ENCODE results near the gene YARS1. TPM values are rescaled to one million over a fixed set of nuclear protein-coding genes. Genes with fewer than 3 reads are reported as not detected.
"Not testable (repeated sequence)": the region's sequence is repeated elsewhere in the genome, so short reads cannot be mapped to it uniquely, and the experiment has no call there.

YARS1 gene
- total and polyA plus RNA-seq, 4 donors: 31.6 to 94.0 (median 52.6) TPM

DNA sequence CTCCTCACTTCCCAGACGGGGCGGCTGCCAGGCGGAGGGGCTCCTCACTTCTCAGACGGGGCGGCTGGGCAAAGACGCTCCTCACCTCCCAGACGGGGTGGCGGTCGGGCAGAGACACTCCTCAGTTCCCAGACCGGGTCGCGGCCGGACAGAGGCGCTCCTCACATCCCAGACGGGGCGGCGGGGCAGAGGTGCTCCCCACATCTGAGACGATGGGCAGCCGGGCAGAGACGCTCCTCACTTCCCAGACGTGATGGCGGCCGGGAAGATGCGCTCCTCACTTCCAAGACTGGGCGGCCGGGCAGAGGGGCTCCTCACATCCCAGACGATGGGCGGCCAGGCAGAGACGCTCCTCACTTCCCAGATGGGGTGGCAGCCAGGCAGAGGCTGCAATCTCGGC lies 12.7 kb downstream of the YARS1 start:
- H3K27ac ChIP-seq (ENCODE audit: low read depth in 1 of 2, low read length in 2 of 2); DNase-seq (ENCODE audit: low spot score); H3K9me3 ChIP-seq (ENCODE audit: control insufficient read depth in 4 of 4, low read length in 3 of 4); H3K9ac ChIP-seq (ENCODE audit: low read depth in 1 of 2, low read length in 2 of 2); H3K4me1 ChIP-seq (ENCODE audit: control insufficient read depth in 4 of 4, insufficient read depth in 4 of 4, low read length in 3 of 4); H3K4me3 ChIP-seq (ENCODE audit: low read depth in 1 of 3, low read length in 3 of 3); H3K27me3 ChIP-seq (ENCODE audit: control insufficient read depth in 4 of 4, insufficient read depth in 4 of 4, low read length in 3 of 4): not testable (repeated sequence)
- 97% methylated on average over 29 of the region's 30 CpGs for WGBS
- H3K36me3 ChIP-seq (ENCODE audit: control insufficient read depth in 4 of 4, insufficient read depth in 3 of 4, low read depth in 1 of 4, low read length in 3 of 4): peaks cover 11 to 46% (median 20%) of the 10 kb centered on the region in 4 donors

DNA sequence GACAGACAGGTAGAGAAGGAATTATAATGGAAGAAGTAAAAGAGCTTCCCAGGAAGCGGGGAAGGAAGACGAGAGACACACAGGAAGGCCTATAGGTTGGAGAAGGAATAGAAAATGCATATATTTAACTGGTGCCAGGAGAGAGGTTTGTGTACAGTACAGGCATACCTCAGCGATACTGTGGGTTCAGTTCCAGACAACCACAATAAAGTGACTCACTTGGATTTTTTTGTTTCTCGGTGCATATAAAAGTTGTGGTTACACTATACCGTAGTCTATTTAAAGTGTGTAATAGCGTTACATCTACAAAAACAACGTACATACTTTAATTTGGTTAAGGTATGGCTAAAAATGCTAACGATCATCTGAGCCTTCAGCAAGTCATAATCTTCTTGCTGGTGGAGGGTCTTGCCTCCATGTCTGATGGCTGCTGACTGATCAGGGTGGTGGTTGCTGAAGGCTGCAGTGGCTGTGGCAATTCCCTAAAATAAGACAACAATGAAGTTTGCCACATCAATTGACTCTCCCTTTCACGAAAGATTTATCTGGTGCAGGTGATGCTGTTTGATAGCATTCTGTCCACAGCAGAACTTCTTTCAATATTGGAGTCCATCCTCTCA lies 16.0 kb downstream of the YARS1 start:
- Histone ChIP-seq H3K27ac (ENCODE audit: low read depth in 1 of 2, low read length in 2 of 2) (no peak overlapping the region), H3K4me1 (ENCODE audit: control insufficient read depth in 4 of 4, insufficient read depth in 4 of 4, low read length in 3 of 4) (no peaks in the 10 kb centered on the region), H3K9ac (ENCODE audit: low read depth in 1 of 2, low read length in 2 of 2) (no peak overlapping the region), H3K27me3 (ENCODE audit: control insufficient read depth in 4 of 4, insufficient read depth in 4 of 4, low read length in 3 of 4) (no peaks in the 10 kb centered on the region), H3K4me3 (ENCODE audit: low read depth in 1 of 3, low read length in 3 of 3) (no peak overlapping the region), H3K9me3 (ENCODE audit: control insufficient read depth in 4 of 4, low read length in 3 of 4) (no peaks in the 10 kb centered on the region), H3K36me3 (ENCODE audit: control insufficient read depth in 4 of 4, insufficient read depth in 3 of 4, low read depth in 1 of 4, low read length in 3 of 4) (peaks cover 10 to 42% (median 15%) of the 10 kb centered on the region in 4 donors)
- WGBS: 90% methylated on average over 9 of the region's 9 CpGs
- no peak for DNase-seq (ENCODE audit: low spot score)
- no peak for TF ChIP-seq RAD21 (IDR thresholded peaks at IDR 0.05)
- TF ChIP-seq, protein P1, sequence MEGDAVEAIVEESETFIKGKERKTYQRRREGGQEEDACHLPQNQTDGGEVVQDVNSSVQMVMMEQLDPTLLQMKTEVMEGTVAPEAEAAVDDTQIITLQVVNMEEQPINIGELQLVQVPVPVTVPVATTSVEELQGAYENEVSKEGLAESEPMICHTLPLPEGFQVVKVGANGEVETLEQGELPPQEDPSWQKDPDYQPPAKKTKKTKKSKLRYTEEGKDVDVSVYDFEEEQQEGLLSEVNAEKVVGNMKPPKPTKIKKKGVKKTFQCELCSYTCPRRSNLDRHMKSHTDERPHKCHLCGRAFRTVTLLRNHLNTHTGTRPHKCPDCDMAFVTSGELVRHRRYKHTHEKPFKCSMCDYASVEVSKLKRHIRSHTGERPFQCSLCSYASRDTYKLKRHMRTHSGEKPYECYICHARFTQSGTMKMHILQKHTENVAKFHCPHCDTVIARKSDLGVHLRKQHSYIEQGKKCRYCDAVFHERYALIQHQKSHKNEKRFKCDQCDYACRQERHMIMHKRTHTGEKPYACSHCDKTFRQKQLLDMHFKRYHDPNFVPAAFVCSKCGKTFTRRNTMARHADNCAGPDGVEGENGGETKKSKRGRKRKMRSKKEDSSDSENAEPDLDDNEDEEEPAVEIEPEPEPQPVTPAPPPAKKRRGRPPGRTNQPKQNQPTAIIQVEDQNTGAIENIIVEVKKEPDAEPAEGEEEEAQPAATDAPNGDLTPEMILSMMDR (IDR thresholded peaks at IDR 0.05; ENCODE audit: low read depth, low read length, missing input control): no peak
- TF ChIP-seq, protein P2, sequence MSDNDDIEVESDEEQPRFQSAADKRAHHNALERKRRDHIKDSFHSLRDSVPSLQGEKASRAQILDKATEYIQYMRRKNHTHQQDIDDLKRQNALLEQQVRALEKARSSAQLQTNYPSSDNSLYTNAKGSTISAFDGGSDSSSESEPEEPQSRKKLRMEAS (IDR thresholded peaks at IDR 0.05): no peak

DNA sequence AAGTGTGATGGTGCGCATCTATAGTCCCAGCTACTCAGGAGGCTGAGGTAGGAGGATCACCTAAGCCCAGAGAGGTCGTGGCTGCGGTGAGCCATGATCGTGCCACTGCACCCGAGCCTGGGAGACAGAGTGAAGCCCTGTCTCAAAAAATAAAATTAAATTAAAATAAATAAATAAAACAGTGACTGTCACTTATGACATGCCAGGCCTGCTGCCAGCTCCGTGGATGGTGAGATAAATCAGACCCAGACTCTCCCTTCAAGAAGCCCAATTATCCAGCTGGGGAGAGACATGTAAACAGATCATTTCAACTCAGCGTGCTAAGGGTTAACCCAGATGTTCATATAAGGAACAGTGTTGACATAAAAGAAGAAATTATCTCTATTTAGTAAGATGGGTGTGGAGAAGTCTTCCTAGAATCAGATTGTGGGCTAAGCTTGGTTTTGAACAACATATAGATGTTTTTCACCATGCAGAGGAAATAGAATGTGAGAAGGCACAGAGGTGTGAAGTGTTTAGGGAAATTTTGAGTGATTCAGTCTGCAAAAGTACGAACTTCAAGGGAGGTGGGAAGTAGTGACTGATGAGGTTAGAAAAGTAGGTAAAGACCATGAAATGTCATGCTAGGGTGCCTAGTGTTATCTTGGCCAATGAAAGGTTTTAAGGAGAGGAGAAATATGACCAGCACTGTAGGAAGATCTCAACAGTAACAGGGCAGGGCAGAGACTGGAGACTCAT lies 18.3 kb downstream of the YARS1 start:
- WGBS: 88% methylated on average over 8 of the region's 8 CpGs
- TF ChIP-seq NR2F2 (IDR thresholded peaks at IDR 0.05) (no peak), RXRA (IDR thresholded peaks at IDR 0.05) (no peak), TAF1 (conservative IDR thresholded peaks at IDR 0.05) (no peak), SP1 (IDR thresholded peaks at IDR 0.05) (no peak), EGR1 (IDR thresholded peaks at IDR 0.05; ENCODE audit: low read depth in 2 of 2) (no peak), FOXA1 (IDR thresholded peaks at IDR 0.05) (no peak)
- TF ChIP-seq, protein P3, sequence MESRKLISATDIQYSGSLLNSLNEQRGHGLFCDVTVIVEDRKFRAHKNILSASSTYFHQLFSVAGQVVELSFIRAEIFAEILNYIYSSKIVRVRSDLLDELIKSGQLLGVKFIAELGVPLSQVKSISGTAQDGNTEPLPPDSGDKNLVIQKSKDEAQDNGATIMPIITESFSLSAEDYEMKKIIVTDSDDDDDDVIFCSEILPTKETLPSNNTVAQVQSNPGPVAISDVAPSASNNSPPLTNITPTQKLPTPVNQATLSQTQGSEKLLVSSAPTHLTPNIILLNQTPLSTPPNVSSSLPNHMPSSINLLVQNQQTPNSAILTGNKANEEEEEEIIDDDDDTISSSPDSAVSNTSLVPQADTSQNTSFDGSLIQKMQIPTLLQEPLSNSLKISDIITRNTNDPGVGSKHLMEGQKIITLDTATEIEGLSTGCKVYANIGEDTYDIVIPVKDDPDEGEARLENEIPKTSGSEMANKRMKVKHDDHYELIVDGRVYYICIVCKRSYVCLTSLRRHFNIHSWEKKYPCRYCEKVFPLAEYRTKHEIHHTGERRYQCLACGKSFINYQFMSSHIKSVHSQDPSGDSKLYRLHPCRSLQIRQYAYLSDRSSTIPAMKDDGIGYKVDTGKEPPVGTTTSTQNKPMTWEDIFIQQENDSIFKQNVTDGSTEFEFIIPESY (IDR thresholded peaks at IDR 0.05): no peak
- TF ChIP-seq, protein P4, sequence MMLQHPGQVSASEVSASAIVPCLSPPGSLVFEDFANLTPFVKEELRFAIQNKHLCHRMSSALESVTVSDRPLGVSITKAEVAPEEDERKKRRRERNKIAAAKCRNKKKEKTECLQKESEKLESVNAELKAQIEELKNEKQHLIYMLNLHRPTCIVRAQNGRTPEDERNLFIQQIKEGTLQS (IDR thresholded peaks at IDR 0.05): no peak
- H3K9ac ChIP-seq (ENCODE audit: low read depth in 1 of 2, low read length in 2 of 2): no peak overlapping the region
- H3K36me3 ChIP-seq (ENCODE audit: control insufficient read depth in 4 of 4, insufficient read depth in 3 of 4, low read depth in 1 of 4, low read length in 3 of 4): peaks cover 2 to 37% (median 13%) of the 10 kb centered on the region in 4 donors
- H3K4me1 ChIP-seq (ENCODE audit: control insufficient read depth in 4 of 4, insufficient read depth in 4 of 4, low read length in 3 of 4): no peaks in the 10 kb centered on the region
- H3K9me3 ChIP-seq (ENCODE audit: control insufficient read depth in 4 of 4, low read length in 3 of 4): no peaks in the 10 kb centered on the region
- no peaks in the 10 kb centered on the region for H3K27me3 ChIP-seq (ENCODE audit: control insufficient read depth in 4 of 4, insufficient read depth in 4 of 4, low read length in 3 of 4)
- DNase-seq (ENCODE audit: low spot score): no peak
- H3K4me3 ChIP-seq (ENCODE audit: low read depth in 1 of 3, low read length in 3 of 3): no peak overlapping the region
- H3K27ac ChIP-seq (ENCODE audit: low read depth in 1 of 2, low read length in 2 of 2): no peak overlapping the region

All from liver (tissue), 9 donors.